ENCODE results near the gene ZMYND19.

GRCh38 chr9:137588311-137588710 lies 2.0 kb downstream of the ZMYND19 start:
- no peak for TF ChIP-seq GATA2 (IDR thresholded peaks at IDR 0.05; ENCODE audit: low read depth, low read length)
- no peak for TF ChIP-seq GATA3 (IDR thresholded peaks at IDR 0.05; ENCODE audit: low read depth, low read length)

All from SH-SY5Y (cell line).